HCT116 (cell line): ENCODE measurements around the gene PAK6.

ENCODE experiments used
- CEBPB ChIP-seq: IDR thresholded peaks from 2 replicates; pipeline ENCODE4 v1.6.1; 2012; ENCODE audit warnings: low read depth
- CTCF ChIP-seq, 3 experiments: fragments of 200-600 bp in 1 of 3; sonication (generic) in 1 of 3; IDR thresholded peaks in 2 of 3; conservative IDR thresholded peaks in 1 of 3; 2 replicates each; pipeline ENCODE4 v1.5.1; 2012 to 2017; ENCODE audit warnings: low read depth in 2 of 3, low read length in 2 of 3, antibody characterized with exemption in 1 of 3, borderline replicate concordance in 1 of 3, control low read depth in 1 of 3, mild to moderate bottlenecking in 1 of 3, mixed read lengths in 1 of 3, mixed run types in 1 of 3, moderate library complexity in 1 of 3; ENCODE audit not compliant: insufficient read depth in 1 of 3
- EZH2 ChIP-seq: fragments of 200-600 bp; sonication (generic); IDR thresholded peaks from 2 replicates; pipeline ENCODE4 v1.6.1; 2017; ENCODE audit warnings: antibody characterized with exemption, mixed run types
- EZH2phosphoT487 ChIP-seq: fragments of 200-600 bp; IDR thresholded peaks from 2 replicates; pipeline ENCODE4 v1.6.1; 2018; ENCODE audit warnings: antibody characterized with exemption, borderline replicate concordance
- JUND ChIP-seq: IDR thresholded peaks from 2 replicates; pipeline ENCODE4 v1.6.1; 2012
- POLR2A ChIP-seq: IDR thresholded peaks from 2 replicates; pipeline ENCODE4 v1.7.0; 2011; ENCODE audit warnings: borderline replicate concordance; ENCODE audit not compliant: insufficient read depth, insufficient read length; ENCODE audit errors: extremely low read depth
- POLR2AphosphoS5 ChIP-seq: IDR thresholded peaks from 2 replicates; pipeline ENCODE4 v1.6.1; 2011; ENCODE audit warnings: mild to moderate bottlenecking, low read depth, low read length, moderate library complexity
- REST ChIP-seq: IDR thresholded peaks from 2 replicates; pipeline ENCODE4 v1.6.1; 2012; ENCODE audit warnings: low read depth
- SP1 ChIP-seq: IDR thresholded peaks from 2 replicates; pipeline ENCODE4 v1.6.1; 2012; ENCODE audit warnings: low read depth

- TF ChIP-seq JUND (no peak), EZH2phosphoT487 (no peak), CTCF (IDR thresholded peaks at IDR 0.05 in 2 of 3, conservative IDR thresholded peaks at IDR 0.05 in 1 of 3; ENCODE audit: borderline replicate concordance in 1 of 3, insufficient read depth in 1 of 3, low read depth in 2 of 3, low read length in 2 of 3) (no peak), POLR2A (no peak), POLR2AphosphoS5 (no peak), SP1 (no peak), EZH2 (no peak), CEBPB (no peak), REST (no peak)
Observed at GRCh38 chr15:40300367-40300766, 61.5 kb downstream of the PAK6 start.
